HG02678 (cell line): ENCODE results near the gene CSPG4.
A peak's percentile ranks its signal among the peaks of the same experiment; 100 is the strongest.
"Not testable (repeated sequence)": the region's sequence is repeated elsewhere in the genome, so short reads cannot be mapped to it uniquely, and the experiment has no call there.

Experiments
- ATAC-seq: cut with Tn5 transposase; IDR thresholded peaks from one replicate; pipeline ENCODE4 v1.9.1; 2021; ENCODE audit warnings: mild to moderate bottlenecking, moderate library complexity; ENCODE audit not compliant: unreplicated experiment

CSPG4 gene, protein sequence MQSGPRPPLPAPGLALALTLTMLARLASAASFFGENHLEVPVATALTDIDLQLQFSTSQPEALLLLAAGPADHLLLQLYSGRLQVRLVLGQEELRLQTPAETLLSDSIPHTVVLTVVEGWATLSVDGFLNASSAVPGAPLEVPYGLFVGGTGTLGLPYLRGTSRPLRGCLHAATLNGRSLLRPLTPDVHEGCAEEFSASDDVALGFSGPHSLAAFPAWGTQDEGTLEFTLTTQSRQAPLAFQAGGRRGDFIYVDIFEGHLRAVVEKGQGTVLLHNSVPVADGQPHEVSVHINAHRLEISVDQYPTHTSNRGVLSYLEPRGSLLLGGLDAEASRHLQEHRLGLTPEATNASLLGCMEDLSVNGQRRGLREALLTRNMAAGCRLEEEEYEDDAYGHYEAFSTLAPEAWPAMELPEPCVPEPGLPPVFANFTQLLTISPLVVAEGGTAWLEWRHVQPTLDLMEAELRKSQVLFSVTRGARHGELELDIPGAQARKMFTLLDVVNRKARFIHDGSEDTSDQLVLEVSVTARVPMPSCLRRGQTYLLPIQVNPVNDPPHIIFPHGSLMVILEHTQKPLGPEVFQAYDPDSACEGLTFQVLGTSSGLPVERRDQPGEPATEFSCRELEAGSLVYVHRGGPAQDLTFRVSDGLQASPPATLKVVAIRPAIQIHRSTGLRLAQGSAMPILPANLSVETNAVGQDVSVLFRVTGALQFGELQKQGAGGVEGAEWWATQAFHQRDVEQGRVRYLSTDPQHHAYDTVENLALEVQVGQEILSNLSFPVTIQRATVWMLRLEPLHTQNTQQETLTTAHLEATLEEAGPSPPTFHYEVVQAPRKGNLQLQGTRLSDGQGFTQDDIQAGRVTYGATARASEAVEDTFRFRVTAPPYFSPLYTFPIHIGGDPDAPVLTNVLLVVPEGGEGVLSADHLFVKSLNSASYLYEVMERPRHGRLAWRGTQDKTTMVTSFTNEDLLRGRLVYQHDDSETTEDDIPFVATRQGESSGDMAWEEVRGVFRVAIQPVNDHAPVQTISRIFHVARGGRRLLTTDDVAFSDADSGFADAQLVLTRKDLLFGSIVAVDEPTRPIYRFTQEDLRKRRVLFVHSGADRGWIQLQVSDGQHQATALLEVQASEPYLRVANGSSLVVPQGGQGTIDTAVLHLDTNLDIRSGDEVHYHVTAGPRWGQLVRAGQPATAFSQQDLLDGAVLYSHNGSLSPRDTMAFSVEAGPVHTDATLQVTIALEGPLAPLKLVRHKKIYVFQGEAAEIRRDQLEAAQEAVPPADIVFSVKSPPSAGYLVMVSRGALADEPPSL (N-terminal part only)

DNA sequence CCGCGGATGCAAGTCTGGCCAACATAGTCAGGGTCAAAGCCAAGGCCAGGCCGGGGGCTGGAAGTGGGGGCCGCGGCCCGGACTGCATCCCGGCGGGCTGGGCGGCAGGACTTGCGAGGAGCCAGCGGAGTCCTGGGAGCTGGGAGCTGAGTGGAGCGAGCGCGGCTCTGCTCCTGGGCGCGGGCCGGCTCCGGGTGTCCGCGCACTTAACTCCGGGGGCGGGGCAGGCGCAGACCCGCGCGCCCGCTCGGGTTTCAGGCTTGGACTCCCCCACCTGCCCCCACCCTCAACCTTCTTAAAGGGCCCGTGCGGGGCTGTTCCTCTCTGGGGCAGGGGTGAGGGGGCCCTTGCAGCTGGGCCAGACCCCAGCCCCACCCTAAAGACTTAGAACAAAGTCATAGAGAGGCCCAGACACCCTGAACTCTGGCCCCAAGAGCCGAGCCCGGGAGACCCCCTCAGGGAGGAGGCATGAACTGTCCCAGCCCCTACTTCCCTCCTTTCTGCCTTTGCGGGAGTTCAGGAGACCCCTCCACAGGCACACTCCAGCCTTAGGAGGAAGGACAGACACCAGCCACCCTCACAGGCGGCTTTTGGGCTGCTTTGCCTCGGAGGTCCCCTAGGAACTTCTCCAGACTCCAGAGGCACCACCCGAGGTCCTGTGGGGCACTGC lies at the start of gene CSPG4:
CSPG4 (minus strand) TSS at position 181 of the 670 bp plus-strand sequence; CDS start at position 88, 93 bp downstream.
- ATAC-seq = no peak

DNA sequence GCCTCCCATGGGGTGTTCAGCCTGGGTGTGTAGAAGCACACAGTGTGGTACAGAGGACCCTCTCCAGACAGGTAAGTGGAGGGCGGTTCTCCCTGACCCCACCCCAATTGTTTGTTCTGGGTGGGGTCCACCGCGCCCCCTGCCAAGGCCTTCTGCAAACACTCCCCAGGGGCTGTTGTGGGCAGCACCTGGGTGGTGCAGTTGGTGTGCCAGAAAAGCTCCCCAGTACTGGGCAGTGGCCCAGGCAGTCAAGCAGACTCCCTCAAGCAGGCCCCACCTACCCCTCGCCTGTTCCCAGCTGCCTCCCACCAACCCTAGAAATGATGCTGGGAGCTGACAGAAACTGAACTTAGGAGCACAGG lies 49.7 kb upstream of the CSPG4 start:
- not testable (repeated sequence) for ATAC-seq

DNA sequence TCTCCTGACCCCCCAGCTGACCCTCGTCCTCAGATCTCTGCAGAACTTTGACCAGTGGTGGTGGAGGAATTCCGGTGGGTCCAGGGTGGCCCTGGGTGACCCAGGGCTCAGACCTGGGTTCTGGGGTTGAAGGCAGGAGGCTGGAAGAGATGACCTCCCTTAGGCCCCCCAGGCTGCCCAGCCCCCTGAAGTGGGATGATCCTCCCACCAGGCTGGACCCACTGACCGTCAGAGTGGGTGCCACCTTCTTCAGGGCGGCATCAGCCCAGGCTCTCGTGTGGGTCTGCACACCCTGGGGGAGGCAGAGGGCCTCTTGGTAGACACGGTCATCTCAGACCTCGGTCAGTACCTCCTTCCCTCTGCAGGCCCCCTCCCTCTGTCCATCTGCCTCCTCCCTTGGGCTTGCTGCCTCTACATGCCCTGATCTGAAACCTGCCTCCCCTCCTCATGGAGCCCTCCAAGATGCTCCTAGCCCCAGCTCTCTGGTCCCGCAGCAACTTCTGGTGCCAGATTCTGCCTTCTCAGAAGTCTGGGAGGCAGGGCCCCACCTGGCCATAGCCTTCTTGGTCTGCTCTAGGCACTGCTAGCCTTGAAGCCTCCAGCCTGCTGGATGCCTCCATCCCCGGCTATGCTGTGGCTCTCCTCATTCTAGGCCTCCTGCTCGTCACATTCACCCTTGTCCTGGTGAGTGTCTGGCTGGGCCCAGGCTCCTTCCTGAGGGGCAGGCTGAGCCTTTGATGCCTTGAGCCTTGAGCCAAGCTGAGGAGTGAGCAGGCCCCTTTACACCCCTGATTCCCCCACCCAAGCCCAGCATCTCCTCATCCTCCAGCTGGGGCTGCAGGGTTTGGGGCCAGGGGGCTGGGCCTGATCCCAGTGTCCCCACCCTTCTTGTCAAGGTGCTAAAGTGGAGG lies 49.1 kb upstream of the CSPG4 start:
- ATAC-seq = no peak

DNA sequence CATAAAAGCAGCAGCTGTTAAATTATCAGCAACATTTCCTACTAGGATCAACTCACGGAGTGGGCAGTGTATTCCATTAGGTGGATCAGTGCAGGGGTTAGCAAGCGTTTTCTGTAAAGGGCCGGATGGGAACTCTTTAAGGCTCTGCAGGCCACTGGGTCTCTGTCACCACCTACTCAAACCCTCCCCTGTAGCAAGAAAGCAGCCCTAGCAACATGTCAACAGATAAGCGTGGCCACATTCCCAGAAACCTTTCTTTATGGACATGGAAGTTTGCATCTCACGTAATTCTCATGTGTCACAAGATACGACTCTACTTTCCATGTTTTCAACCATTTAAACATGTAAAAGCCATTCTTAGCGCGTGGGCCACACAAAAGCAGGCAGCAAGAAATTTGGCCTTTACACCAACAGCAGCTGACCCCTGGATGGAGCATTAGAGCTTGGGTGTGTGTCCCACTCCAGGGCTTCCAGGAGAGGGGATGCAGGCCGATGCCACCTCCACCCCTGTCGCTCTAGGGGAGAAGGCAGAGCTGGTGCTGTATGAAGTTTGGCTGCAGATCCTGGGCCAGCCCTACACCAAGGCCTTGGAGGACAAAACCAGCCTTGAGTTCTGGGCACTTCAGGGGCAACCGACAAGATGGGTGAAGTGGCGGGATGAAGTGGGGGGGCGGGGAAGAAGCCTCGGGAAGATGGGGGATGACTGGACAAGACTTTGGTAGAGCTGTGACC lies 48.2 kb upstream of the CSPG4 start:
- no peak for ATAC-seq

DNA sequence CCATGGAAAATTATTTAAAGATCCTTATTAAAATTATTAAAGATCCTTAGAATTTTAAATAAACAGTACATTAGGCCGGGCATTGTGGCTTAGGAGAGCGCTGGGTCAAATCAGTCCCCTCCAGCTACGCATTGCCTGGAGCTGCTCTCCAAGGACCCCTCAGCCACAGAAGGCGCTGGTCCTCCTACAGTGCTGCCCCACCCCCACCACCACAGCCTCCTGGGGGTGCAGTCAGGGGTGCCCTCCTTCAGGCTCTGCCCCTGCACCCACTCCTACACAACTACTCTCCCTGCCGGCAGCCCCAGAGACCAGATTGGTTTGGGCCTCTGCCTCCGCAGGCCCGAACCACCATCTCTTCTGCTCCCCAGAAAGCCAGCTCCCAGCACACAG lies 47.5 kb upstream of the CSPG4 start:
- not testable (repeated sequence) for ATAC-seq

DNA sequence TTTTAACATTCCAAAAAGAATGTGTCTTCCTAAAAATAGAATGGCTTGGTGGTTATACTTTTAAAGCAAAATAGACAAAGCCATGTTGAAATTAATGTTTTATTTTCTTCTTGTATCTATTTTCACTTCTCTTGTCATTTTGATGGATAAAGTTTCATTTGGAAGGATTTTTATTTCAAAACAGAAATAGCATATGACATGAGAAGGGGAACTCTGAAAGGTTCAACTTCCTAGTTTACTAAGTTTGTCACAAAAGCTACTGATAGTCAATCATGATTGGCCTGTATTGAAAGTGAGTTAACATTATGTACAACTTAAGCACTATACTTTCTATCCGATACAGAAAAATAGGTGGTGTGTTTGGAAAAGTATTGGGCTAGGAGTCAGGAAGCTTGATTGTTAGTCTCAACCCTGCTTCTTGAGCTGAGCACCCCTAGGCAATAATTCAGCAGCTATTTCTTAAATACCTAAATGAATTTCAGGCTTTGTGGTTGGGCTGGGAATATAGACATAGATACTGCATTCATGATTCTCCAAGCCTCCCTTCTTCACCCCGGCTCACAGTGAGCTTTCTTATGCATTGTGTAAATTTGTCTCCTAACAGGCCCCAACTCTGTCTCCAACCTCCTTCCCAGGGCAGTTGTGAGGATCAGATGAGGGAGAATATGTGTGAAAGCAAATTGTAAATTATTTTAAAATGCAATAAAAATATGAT lies 46.9 kb upstream of the CSPG4 start:
- no peak for ATAC-seq

DNA sequence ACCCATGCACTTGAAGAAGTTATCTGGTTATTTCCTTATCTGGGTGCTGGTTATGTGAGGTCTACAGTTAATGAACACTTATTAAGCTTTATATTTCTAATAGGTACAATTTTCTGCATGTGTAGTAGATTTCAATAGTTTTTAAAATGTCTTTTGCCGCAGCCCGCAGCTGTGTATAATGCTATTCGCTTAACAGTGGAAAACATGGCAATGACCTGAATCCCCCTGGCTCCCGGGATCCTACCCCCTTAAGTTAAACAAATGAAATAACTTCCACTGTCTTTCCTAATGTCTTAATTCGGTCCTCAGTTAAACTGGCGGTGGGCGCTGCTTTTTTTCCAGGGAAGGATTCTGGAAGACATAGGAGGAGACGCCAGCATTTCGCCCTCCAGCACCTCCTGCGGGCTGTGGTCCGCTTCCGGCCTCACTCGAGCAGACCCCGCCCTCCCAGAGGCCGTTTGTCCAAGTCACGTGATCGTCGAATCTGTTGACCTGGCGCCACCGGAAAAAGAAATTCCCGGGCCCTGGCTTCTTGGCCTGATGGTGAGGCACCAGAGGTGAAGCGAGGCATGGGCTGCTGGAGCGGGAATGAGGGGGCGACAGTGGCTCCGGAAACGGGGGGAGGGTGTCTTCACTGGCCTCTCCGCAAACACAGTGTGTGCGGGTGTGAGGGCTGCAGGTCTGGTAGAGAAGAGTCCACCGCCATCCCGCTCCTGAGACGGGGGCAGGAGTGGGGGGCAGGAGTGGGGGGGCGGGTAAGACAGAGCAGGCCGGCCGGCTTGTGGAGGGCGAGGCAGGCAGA lies 45.6 kb upstream of the CSPG4 start:
- ATAC-seq = peak; percentile 82

DNA sequence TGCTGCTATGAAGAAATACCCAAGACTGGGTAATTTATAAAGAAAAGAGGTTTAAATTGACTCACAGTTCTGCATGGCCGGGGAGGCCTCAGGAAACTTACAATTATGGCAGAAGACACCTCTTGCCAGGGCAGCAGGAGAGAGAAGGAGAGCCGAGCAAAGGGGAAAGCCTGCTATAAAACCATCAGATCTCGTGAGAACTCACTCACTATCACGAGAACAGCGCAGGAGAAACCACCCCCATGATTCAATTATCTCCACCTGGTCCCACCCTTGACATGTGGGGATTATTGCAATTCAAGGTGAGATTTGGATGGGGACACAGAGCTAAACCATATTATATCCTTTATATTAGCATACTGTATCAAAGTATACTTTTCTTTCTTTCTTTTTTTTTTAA lies 42.2 kb upstream of the CSPG4 start:
- ATAC-seq = not testable (repeated sequence)

DNA sequence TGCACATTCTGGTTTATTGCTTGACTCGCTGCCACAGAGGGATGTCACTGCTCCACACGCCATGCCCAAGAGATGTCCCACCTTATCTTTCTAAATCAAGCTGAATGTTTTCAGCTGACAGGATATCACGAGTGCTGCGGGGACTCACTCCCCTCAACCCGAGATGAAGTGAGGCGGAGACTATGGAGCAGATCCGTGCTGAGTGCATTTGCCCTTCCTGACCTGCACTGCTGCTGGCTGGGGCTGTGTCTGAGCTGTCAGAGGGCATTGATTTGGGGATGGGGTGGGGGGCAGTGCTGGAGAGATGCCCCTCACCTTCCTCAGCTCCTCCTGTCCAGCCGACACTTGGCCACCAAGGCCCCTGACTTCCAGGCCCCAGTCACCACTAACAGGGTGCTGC lies 40.5 kb upstream of the CSPG4 start:
- no peak for ATAC-seq

DNA sequence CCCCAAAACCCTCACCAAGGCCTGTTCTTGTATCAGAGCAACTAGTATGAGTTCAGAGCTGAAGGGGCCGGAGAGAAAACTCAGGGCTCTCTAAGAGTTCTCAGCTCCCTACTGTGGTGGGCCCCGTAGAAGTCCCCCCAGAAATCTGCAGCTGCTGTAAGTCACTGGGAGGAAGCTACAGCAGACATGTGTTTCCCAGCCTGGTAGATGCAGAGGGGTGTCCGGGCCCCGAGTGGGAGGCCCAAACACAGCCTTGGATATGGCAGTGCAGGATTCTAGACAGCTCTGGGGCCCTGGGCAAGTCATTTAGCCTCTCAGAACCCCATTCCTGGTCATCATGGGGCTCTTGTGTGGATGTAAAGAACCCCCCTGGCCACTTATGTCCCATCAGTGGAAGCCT lies 39.2 kb upstream of the CSPG4 start:
- no peak for ATAC-seq

DNA sequence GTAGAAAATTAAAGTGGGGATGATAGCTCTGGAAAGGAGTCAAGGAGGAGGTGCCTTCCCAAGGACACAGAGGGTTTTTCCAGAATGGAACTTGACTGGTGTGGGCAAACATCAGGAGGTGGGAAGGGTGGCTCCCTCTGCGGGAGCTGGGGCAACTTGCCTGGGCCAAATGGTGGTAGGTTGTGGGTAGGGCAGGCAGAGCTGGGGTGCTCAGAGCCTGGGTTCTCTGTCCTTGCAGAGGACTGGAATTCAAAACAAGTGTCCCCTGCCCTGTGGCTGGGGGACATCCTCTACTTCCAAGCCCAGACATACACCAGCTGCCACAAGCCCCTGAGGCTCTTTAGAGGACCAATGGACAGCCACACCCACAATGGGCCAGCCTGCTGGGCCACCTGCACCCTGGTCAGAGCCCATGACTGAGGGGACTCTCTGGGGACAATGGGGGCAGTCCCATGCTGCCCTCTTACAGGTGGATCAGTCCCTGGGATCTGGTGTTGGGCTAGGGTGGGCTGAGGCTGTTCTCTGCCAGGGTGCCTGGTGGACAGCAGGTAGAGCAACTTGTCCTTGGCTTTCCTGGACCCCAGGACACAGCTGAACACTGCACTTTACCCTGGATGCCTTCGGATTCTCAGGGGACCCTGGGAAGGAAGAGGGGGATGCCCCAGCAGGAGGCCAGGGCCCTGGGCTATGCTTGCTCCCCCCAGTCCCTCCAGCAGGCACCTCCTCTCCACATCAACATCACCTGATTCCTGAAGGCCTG lies 38.6 kb upstream of the CSPG4 start:
- ATAC-seq = no peak

DNA sequence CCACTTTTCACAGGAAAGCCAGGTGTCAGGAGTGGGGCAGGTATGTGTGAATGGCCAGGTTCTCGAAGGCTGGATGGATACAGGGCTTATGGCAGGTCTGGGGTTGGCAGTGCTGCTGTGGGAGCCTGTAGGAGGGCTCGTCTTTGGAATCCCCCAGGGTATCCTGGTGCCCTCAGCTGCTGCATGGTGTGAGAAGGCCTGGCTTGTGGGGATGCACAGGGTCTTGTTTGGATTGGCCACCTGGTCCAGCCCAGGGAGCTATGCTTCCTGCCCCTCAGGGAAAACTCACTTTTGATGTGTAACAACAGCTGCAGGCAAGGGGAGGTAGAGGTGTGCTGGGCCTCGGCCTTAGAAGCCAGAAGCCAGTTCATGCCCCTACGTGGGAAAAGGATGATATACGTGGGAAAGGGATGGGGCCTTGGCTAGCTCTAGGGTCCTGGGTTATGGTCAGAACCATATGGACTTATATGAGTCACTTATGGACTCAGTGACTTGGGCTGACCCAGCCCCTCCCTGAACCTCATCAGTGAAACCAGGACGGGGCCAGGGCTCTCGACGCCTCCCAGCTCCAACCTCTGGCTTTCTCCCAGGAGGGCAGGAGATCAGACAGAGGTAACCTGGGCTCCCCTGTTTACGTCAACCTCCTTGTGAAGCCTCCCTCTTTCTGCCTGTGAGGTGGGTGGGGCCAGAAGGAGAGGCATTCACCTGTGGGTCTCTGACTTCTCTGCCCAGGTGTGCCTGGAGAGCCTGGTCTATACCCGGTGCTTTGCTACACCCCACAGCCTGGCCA lies 37.8 kb upstream of the CSPG4 start:
- no peak for ATAC-seq

DNA sequence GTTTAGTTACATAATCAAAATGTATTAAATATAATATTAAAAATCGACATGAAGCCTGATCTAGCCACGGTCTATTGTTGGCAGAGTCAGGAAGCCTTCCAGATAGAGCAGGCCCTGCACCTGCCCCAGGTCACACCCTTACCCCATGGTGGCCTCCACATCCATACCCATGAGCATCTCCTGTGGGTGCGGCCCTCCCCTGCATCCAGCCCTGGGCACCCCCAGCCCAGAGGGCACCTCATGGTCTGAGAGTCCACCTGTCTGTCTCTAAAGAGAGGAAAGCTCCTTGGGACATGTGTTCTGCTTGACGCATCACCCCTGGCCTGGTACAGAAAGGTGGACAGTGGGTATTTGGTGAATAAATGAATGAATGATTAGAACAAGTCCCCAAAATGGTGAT lies 37.2 kb upstream of the CSPG4 start:
- no peak for ATAC-seq

DNA sequence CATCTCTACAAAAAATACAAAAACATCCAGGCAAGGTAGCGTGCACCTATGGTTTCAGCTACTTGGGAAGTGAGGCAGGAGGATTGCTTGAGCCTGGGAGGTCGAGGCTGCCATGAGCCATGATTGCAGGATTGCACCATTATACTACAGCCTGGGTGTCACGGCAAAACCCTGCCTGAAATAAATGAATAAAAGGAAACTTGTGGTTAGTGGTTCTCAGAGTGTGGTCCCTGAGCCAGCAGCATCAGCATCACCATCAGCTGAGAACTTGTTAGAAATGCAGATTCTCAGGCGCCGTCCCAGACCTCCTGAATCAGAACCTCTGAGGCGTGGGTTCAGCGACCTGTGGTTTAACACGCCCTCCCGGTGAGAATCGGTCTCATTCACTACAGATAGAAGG lies 36.2 kb upstream of the CSPG4 start:
- not testable (repeated sequence) for ATAC-seq

DNA sequence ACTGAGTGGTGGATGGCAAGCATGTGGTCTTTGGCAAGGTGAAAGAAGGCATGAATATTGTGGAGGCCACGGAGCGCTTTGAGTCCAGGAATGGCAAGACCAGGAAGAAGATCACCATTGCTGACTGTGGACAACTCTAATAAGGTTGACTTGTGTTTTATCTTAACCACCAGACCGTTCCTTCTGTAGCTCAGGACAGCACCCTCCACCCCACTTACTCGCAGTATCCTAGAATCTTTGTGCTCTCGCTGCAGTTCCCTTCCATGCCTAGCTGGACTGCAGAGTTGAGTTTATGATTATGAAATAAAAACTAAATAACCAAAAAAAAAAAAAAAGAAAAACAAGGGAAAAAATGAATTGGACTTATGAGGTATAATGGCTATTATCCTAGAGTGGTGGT lies 34.5 kb upstream of the CSPG4 start:
- not testable (repeated sequence) for ATAC-seq

DNA sequence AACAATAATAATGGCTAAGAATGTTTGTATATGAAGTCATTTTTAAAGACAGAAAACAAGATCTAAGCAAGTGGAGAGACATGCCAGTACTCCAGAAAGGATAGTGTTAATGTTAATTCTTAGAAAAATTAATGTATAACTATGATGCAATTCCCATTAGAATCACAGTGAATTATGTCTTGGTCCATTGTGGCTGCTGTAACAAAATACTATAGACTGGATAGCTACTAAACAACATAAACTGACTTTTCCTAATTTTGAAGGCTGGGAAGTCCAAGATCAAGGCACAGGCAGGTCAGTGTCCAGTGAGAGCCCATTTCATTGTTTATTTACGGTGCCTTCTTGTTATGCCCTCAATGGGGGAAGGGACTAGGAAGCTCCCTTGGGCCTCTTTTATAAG lies 32.7 kb upstream of the CSPG4 start:
- ATAC-seq = no peak
